Measurements from ENCODE around the gene MACROD2. TPM values are rescaled to one million over a fixed set of nuclear protein-coding genes. Genes with fewer than 3 reads are reported as not detected.

Gene MACROD2
- total RNA-seq, 4 donors from 2014 or later = 1.8 to 4.8 (median 2.9) TPM

GRCh38 chr20:14413835-14414234 lies 418.5 kb downstream of the MACROD2 start:
- H3K27me3 ChIP-seq = no peaks in the 10 kb centered on the region
- H3K9me3 ChIP-seq = no peaks in the 10 kb centered on the region
- no peak for DNase-seq
- 82 to 84% methylated on average over 3 of the region's 3 CpGs for WGBS, 2 donors
- no peaks in the 10 kb centered on the region for H3K36me3 ChIP-seq
- no peak overlapping the region for H3K4me3 ChIP-seq
- intact Hi-C loops (cut with DNase I) = no loop called here
- no peak overlapping the region for H3K27ac ChIP-seq
- no peaks in the 10 kb centered on the region for H3K4me1 ChIP-seq
- TF ChIP-seq POLR2A (IDR thresholded peaks at IDR 0.05) (no peak), CTCF (IDR thresholded peaks at IDR 0.05) (no peak)

- TF ChIP-seq POLR2A (IDR thresholded peaks at IDR 0.05) = no peak
- no peak for TF ChIP-seq CTCF (IDR thresholded peaks at IDR 0.05)
- 78% methylated on average over 2 of the region's 2 CpGs for whole genome bisulfite sequencing, 2 donors
Observed at GRCh38 chr20:14414560-14414959, 419.2 kb downstream of the MACROD2 start.

GRCh38 chr20:14415467-14415866 lies 420.2 kb downstream of the MACROD2 start:
- no peak for DNase-seq
- intact Hi-C loops (cut with DNase I) = no loop called here
- Histone ChIP-seq H3K4me3 (no peak overlapping the region), H3K27me3 (no peaks in the 10 kb centered on the region), H3K4me1 (no peaks in the 10 kb centered on the region), H3K9me3 (no peaks in the 10 kb centered on the region), H3K36me3 (no peaks in the 10 kb centered on the region), H3K27ac (no peak overlapping the region)
- 43 to 55% methylated on average over 3 of the region's 3 CpGs for WGBS, 2 donors
- TF ChIP-seq POLR2A (IDR thresholded peaks at IDR 0.05) (no peak), CTCF (IDR thresholded peaks at IDR 0.05) (no peak)

More at GRCh38 chr20:14414560-14414959, 419.2 kb downstream of the MACROD2 start:
- no peak for DNase-seq
- intact Hi-C loops (cut with DNase I) = no loop called here
- Histone ChIP-seq H3K4me1 (no peaks in the 10 kb centered on the region), H3K4me3 (no peak overlapping the region), H3K9me3 (no peaks in the 10 kb centered on the region), H3K36me3 (no peaks in the 10 kb centered on the region), H3K27ac (no peak overlapping the region), H3K27me3 (no peaks in the 10 kb centered on the region)

- DNase-seq = no peak
- intact Hi-C loops (cut with DNase I) = no loop called here
- no peaks in the 10 kb centered on the region for H3K9me3 ChIP-seq
- WGBS, 2 donors = 51 to 62% methylated on average over 2 of the region's 2 CpGs
- H3K27ac ChIP-seq = no peak overlapping the region
- TF ChIP-seq POLR2A (IDR thresholded peaks at IDR 0.05) (no peak), CTCF (IDR thresholded peaks at IDR 0.05) (no peak)
- H3K4me3 ChIP-seq = no peak overlapping the region
- no peaks in the 10 kb centered on the region for H3K4me1 ChIP-seq
- no peaks in the 10 kb centered on the region for H3K27me3 ChIP-seq
- H3K36me3 ChIP-seq = no peaks in the 10 kb centered on the region
Observed at GRCh38 chr20:14418376-14418775, 423.1 kb downstream of the MACROD2 start.

GRCh38 chr20:14422892-14423291 lies 427.6 kb downstream of the MACROD2 start:
- H3K36me3 ChIP-seq = no peaks in the 10 kb centered on the region
- H3K4me3 ChIP-seq = no peak overlapping the region
- H3K4me1 ChIP-seq = no peaks in the 10 kb centered on the region
- TF ChIP-seq POLR2A (IDR thresholded peaks at IDR 0.05) = no peak
- no peak for TF ChIP-seq CTCF (IDR thresholded peaks at IDR 0.05)
- 65 to 71% methylated on average over 4 of the region's 4 CpGs for WGBS, 2 donors
- H3K9me3 ChIP-seq = no peaks in the 10 kb centered on the region
- intact Hi-C loops (cut with DNase I) = no loop called here
- no peaks in the 10 kb centered on the region for H3K27me3 ChIP-seq
- DNase-seq = no peak
- no peak overlapping the region for H3K27ac ChIP-seq
